Stomach (tissue), 4 donors: ENCODE data around the gene XYLT1.

ENCODE experiments used
- CTCF ChIP-seq, 7 experiments: fragments of 450-650 bp in 4 of 7; fragments of 200-600 bp in 3 of 7; sonication (generic) in 3 of 7; IDR thresholded peaks; one replicate each; pipeline ENCODE4 v1.5.1; 2016 to 2019; ENCODE audit warnings: antibody characterized with exemption in 7 of 7, control low read depth in 2 of 7, mild to moderate bottlenecking in 1 of 7
- POLR2A ChIP-seq, 4 donors: fragments of 450-650 bp; IDR thresholded peaks; one replicate each; pipeline ENCODE4 v1.6.1; 2016; ENCODE audit warnings: antibody characterized with exemption in 4 of 4, control low read depth in 2 of 4, mild to moderate bottlenecking in 1 of 4, moderate library complexity in 1 of 4
- POLR2AphosphoS5 ChIP-seq, 3 donors: sonication (generic); formaldehyde crosslinking; IDR thresholded peaks; one replicate each; pipeline ENCODE4 v1.6.1; 2016; ENCODE audit warnings: antibody characterized with exemption in 3 of 3

- no peak for TF ChIP-seq CTCF (IDR thresholded peaks at IDR 0.05)
- TF ChIP-seq POLR2AphosphoS5 (IDR thresholded peaks at IDR 0.05), result no peak
- no peak for TF ChIP-seq POLR2A (IDR thresholded peaks at IDR 0.05)
Measured at GRCh38 chr16:17392127-17392856, 78.5 kb downstream of the XYLT1 start.
